Right lobe of liver (tissue), 6 donors: ENCODE results near the gene DACT1. TPM values are rescaled to one million over a fixed set of nuclear protein-coding genes. Genes with fewer than 3 reads are reported as not detected.

Experiments
- ATAC-seq, 4 donors: fragments of 200-7000 bp; cut with Tn5 transposase; one replicate each; pipeline ENCODE4 v1.9.1; 2020; ENCODE audit warnings: mild to moderate bottlenecking in 4 of 4, moderate library complexity in 4 of 4
- DNase-seq, 3 donors: peaks; one replicate each; pipeline ENCODE4 v3.0.0-alpha.2; 2020
- H3K27ac ChIP-seq, 3 donors: fragments of 200-600 bp; one replicate each; pipeline ENCODE4 v1.8.0; 2022
- H3K27me3 ChIP-seq, 2 donors: fragments of 200-600 bp; one replicate each; pipeline ENCODE4 v1.8.0; 2022
- H3K36me3 ChIP-seq, 4 donors: fragments of 200-600 bp; sonication (generic) in 1 of 4; one replicate each; pipeline versions ENCODE4 v1.5.1 to v1.8.0; 2017 to 2022; ENCODE audit warnings: control low read depth in 1 of 4
- H3K4me1 ChIP-seq, 4 donors: fragments of 200-600 bp; sonication (generic) in 1 of 4; one replicate each; pipeline versions ENCODE4 v1.5.1 to v1.8.0; 2017 to 2022; ENCODE audit warnings: control low read depth in 1 of 4
- H3K4me3 ChIP-seq, 3 donors: fragments of 200-600 bp; one replicate each; pipeline ENCODE4 v1.8.0; 2022
- H3K9me3 ChIP-seq, 4 donors: fragments of 200-600 bp; sonication (generic) in 1 of 4; one replicate each; pipeline versions ENCODE4 v1.5.1 to v1.8.0; 2017 to 2022; ENCODE audit warnings: control low read depth in 1 of 4
- POLR2A ChIP-seq: fragments of 450-650 bp; IDR thresholded peaks from one replicate; pipeline ENCODE4 v1.6.1; 2017; ENCODE audit warnings: antibody characterized with exemption, mild to moderate bottlenecking
- WGBS: methylation state at CpG from one replicate; pipeline ENCODE4 v1.1.6; 2018; ENCODE audit warnings: low coverage, low lambda C conversion rate; ENCODE audit not compliant: insufficient coverage; ENCODE audit errors: missing lambda C conversion rate; 5-methylcytosine and 5-hydroxymethylcytosine counted together
- intact Hi-C, 2 donors: fragments of 100-400 bp; cut with DNase I; formaldehyde crosslinking; loops; one replicate each; pipeline versions ENCODE4 v1.11.2 to v1.14.1; 2022
- total RNA-seq, 6 experiments: library from RNA; depleted of rRNA in 2 of 6; stranded (reverse); fragments of >200 nt in 2 of 6; fragmentation: NEBNext Ultra II Directional in 3 of 6; extraction: Animal tissue kit (Norgen Biotek cat#: 25700) in 3 of 6; gene quantifications; one replicate each; pipeline versions ENCODE4 v1.1.0 to v1.2.4, GENCODE V29; 2016 to 2023
- TF ChIP-seq, protein P1 (sequence below), 4 donors: fragments of 200-600 bp in 3 of 4; fragments of 450-650 bp in 1 of 4; IDR thresholded peaks; one replicate each; pipeline versions ENCODE4 v1.5.1 to v1.8.0; 2016 to 2022; ENCODE audit warnings: antibody characterized with exemption in 4 of 4, mild to moderate bottlenecking in 2 of 4
- donor health status: DM: no; HTN: yes; CAD: no.
- donor health status: DM: no; HTN: no; CAD: no.
- donor health status: DM: no; HTN: no; CAD: no.
- donor health status: DM: no; HTN: yes; CAD: no.
- donor health status: DM: no; HTN: yes; CAD: no.

DACT1 gene
- total RNA-seq, 6 experiments from 2014 or later: 1.2 to 2.4 (median 1.4) TPM

DNA sequence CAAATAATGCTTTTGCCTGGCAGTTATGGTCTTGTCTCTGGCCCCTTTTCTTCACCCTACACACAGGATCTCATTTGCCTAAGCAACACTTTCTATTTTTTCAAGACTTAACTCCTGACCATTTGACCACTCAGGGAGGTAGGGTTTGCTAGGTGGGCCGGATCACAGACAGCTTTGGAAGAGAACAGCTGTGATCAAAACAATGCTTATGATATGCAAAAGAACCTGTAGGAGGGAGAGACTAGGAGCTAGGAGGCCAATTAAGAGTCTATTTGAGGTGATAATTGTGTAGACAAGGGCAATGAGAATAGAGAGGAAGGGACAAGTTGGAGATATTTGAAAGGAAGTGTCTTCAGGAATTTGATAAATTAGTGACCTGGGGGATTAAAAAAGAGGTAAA lies 12.3 kb upstream of the DACT1 start:
- ATAC-seq (no peak), DNase-seq (no peak)
- intact Hi-C loops: no loop called here
- Histone ChIP-seq H3K4me3 (no peak overlapping the region), H3K9me3 (no peaks in the 10 kb centered on the region), H3K4me1 (no peaks in the 10 kb centered on the region), H3K36me3 (no peaks in the 10 kb centered on the region), H3K27me3 (no peaks in the 10 kb centered on the region), H3K27ac (no peak overlapping the region)
- TF ChIP-seq, protein P1, sequence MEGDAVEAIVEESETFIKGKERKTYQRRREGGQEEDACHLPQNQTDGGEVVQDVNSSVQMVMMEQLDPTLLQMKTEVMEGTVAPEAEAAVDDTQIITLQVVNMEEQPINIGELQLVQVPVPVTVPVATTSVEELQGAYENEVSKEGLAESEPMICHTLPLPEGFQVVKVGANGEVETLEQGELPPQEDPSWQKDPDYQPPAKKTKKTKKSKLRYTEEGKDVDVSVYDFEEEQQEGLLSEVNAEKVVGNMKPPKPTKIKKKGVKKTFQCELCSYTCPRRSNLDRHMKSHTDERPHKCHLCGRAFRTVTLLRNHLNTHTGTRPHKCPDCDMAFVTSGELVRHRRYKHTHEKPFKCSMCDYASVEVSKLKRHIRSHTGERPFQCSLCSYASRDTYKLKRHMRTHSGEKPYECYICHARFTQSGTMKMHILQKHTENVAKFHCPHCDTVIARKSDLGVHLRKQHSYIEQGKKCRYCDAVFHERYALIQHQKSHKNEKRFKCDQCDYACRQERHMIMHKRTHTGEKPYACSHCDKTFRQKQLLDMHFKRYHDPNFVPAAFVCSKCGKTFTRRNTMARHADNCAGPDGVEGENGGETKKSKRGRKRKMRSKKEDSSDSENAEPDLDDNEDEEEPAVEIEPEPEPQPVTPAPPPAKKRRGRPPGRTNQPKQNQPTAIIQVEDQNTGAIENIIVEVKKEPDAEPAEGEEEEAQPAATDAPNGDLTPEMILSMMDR (IDR thresholded peaks at IDR 0.05): no peak
- no peak for TF ChIP-seq POLR2A
- WGBS: 60% methylated on average over 1 of the region's 1 CpG

DNA sequence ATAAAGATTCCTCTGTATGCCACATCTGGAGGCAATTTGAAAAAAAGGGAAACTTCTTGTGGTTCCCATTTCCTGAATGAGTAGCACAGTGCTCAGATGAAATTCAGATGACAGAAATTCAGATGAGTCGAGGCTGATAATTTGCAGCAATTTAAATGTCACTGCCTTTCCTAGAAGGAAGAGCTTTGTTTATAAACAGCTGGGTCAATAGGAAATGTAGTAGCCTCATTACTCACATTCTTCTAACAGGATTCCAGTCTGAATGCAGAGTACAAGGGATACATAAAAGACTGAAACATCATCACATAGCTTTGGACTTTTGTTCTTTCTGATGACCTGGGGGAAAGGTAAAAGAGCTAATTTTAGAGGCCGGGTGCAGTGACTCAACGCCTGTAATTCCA lies 11.3 kb upstream of the DACT1 start:
- no peak for DNase-seq
- WGBS: 36% methylated on average over 3 of the region's 3 CpGs
- Histone ChIP-seq H3K27me3 (no peaks in the 10 kb centered on the region), H3K4me3 (no peak overlapping the region), H3K9me3 (no peaks in the 10 kb centered on the region), H3K27ac (no peak overlapping the region), H3K4me1 (no peaks in the 10 kb centered on the region), H3K36me3 (no peaks in the 10 kb centered on the region)
- no peak for ATAC-seq
- intact Hi-C loops: no loop called here
- TF ChIP-seq, protein P1 (IDR thresholded peaks at IDR 0.05): no peak
- no peak for TF ChIP-seq POLR2A

DNA sequence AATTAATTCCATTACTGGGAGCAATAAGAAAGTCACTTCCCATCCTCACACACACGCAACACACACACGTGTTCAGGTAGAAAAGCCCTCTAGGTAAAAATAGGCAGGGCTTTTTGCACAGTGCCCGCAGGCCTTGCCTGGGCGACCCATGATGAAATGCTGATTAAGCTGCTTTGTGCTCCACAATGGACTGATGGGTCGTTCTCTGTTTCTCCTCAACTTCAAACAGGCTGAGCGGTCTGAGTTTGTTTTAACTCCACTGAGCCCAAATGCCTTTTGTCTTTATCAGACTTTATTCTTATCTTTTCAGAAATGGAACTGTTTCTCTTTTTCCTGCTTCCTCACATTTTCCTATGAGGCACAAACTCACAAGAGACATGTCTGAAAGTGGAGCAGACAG lies 9.4 kb upstream of the DACT1 start:
- no peak for TF ChIP-seq POLR2A
- TF ChIP-seq, protein P1 (IDR thresholded peaks at IDR 0.05): no peak
- no peak for DNase-seq
- H3K27ac ChIP-seq: no peak overlapping the region
- no peaks in the 10 kb centered on the region for H3K36me3 ChIP-seq
- no peaks in the 10 kb centered on the region for H3K27me3 ChIP-seq
- H3K9me3 ChIP-seq: no peaks in the 10 kb centered on the region
- intact Hi-C loops: no loop called here
- H3K4me1 ChIP-seq: no peaks in the 10 kb centered on the region
- H3K4me3 ChIP-seq: no peak overlapping the region
- ATAC-seq: no peak
- WGBS: 43% methylated on average over 4 of the region's 6 CpGs

DNA sequence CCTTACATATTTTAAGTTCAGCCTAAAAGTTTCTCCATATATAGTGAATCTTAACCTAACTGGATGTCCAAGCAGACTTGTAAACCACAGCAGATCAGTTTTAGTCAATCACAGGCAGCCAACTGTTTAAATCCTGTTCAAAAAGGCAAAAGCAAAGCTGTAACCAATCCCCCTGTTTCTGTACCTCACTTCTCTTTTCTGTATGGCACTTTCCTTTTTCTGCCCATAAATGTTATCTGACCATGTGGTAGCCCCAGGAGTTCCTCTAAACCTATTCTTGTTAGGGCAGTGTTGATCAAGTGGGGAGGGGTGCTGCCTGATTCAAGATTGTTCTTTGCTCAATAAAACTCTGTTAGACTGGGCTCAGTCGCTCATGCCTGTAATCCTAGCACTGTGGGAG lies 8.5 kb upstream of the DACT1 start:
- no peak for TF ChIP-seq POLR2A
- TF ChIP-seq, protein P1 (IDR thresholded peaks at IDR 0.05): no peak
- no CpG with 5 or more reads among the region's 1 CpG for WGBS
- Histone ChIP-seq H3K27ac (no peak overlapping the region), H3K27me3 (no peaks in the 10 kb centered on the region), H3K36me3 (no peaks in the 10 kb centered on the region), H3K4me3 (no peak overlapping the region), H3K4me1 (no peaks in the 10 kb centered on the region), H3K9me3 (no peaks in the 10 kb centered on the region)
- intact Hi-C loops: no loop called here
- DNase-seq: no peak
- no peak for ATAC-seq

DNA sequence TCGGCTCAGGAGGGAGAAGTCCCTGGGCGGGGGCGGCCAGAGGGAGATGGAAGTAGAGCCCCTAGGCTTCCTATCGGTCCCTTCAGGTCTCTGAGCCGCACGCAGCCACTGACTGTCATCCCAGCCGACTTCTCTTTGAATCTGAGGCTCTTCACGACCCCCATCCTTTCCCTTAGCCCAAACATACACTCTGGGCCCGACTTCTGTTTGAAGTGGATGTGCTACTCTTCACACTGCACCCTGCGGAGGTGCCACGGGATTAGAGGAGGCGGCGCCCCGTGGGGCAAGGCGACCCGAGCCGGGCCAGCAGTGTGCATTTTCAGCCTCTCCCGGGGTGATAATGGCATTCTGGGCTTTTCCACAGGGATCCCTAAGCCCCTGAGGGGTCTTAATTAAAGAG lies 6.0 kb upstream of the DACT1 start:
- no peak overlapping the region for H3K4me3 ChIP-seq
- no peaks in the 10 kb centered on the region for H3K9me3 ChIP-seq
- intact Hi-C loops: loop anchor here in 1 of 2 donors (10.0 kb wide), 1 partner anchor 403 kb away; no protein-coding TSS in a partner anchor
- no peak overlapping the region for H3K27ac ChIP-seq
- no peaks in the 10 kb centered on the region for H3K4me1 ChIP-seq
- TF ChIP-seq POLR2A: no peak
- TF ChIP-seq, protein P1 (IDR thresholded peaks at IDR 0.05): no peak
- WGBS: 24% methylated on average over 15 of the region's 18 CpGs
- H3K27me3 ChIP-seq: no peaks in the 10 kb centered on the region
- DNase-seq (no peak), ATAC-seq (no peak)
- no peaks in the 10 kb centered on the region for H3K36me3 ChIP-seq
